SK-N-MC (cell line): ENCODE data around the gene ARHGAP31.

ENCODE experiments used
- EZH2 ChIP-seq: fragments of 200-600 bp; sonication (generic); IDR thresholded peaks from one replicate; pipeline ENCODE4 v1.6.1; 2017; ENCODE audit warnings: antibody characterized with exemption
- POLR2AphosphoS5 ChIP-seq: IDR thresholded peaks from 2 replicates; pipeline ENCODE4 v1.6.1; 2012; ENCODE audit warnings: mild to moderate bottlenecking, low read depth, low read length, borderline replicate concordance

GRCh38 chr3:119434703-119435102 lies 140.5 kb downstream of the ARHGAP31 start:
- TF ChIP-seq POLR2AphosphoS5 (no peak), EZH2 (no peak)
